CD8-positive, alpha-beta memory T cell (primary cell): ENCODE results near the gene GNPTAB. TPM values are rescaled to one million over a fixed set of nuclear protein-coding genes. Genes with fewer than 3 reads are reported as not detected.

Experiments
- CTCF ChIA-PET: fragments of 350-600 bp; sonication (Branson Sonifier 250); formaldehyde crosslinking; loops from one replicate; lab custom pipeline; 2021; ENCODE audit warnings: antibody characterized with exemption; lab: Charles Lee
- POLR2A ChIA-PET: fragments of 350-600 bp; sonication (Branson Sonifier 250); formaldehyde crosslinking; loops from one replicate; lab custom pipeline; 2021; ENCODE audit warnings: antibody characterized with exemption; lab: Charles Lee
- DNase-seq, 5 donors: peaks; one replicate each; pipeline versions ENCODE4 v3.0.0 to v3.0.0-alpha.2; 2020 to 2022; ENCODE audit warnings: mixed read lengths in 1 of 5
- H3K27ac ChIP-seq: one replicate; pipeline ENCODE4 v1.7.0; 2013; ENCODE audit warnings: low read depth, mild to moderate bottlenecking, low read length, moderate library complexity
- H3K27me3 ChIP-seq: 2 replicates; pipeline ENCODE4 v1.7.0; 2013; ENCODE audit warnings: low read length, mild to moderate bottlenecking; ENCODE audit not compliant: insufficient read depth, poor library complexity, severe bottlenecking
- H3K36me3 ChIP-seq: 2 replicates; pipeline ENCODE4 v1.7.0; 2013; ENCODE audit warnings: mild to moderate bottlenecking, low read length, moderate library complexity; ENCODE audit not compliant: insufficient read depth
- H3K4me1 ChIP-seq: 2 replicates; pipeline ENCODE4 v1.7.0; 2013; ENCODE audit warnings: mild to moderate bottlenecking, low read length, moderate library complexity; ENCODE audit not compliant: insufficient read depth
- H3K4me3 ChIP-seq: 2 replicates; pipeline ENCODE4 v1.7.0; 2013; ENCODE audit warnings: mild to moderate bottlenecking, low read length
- H3K9me3 ChIP-seq: 2 replicates; pipeline ENCODE4 v1.7.0; 2013; ENCODE audit warnings: mild to moderate bottlenecking, low read length
- H3K27ac Mint-ChIP-seq, 8 donors: one replicate each; pipeline ENCODE4 v1.8.0; 2020 to 2021; ENCODE audit warnings: mixed read lengths in 8 of 8, mild to moderate bottlenecking in 6 of 8, inconsistent platforms in 3 of 8, moderate library complexity in 3 of 8
- H3K27me3 Mint-ChIP-seq, 2 donors: one replicate each; pipeline ENCODE4 v1.8.0; 2020 to 2021; ENCODE audit warnings: mixed read lengths in 2 of 2, mild to moderate bottlenecking in 1 of 2, moderate library complexity in 1 of 2
- H3K36me3 Mint-ChIP-seq, 3 donors: one replicate each; pipeline ENCODE4 v1.8.0; 2020 to 2021; ENCODE audit warnings: mixed read lengths in 3 of 3, inconsistent platforms in 1 of 3, mild to moderate bottlenecking in 1 of 3
- H3K4me1 Mint-ChIP-seq, 3 donors: one replicate each; pipeline ENCODE4 v1.8.0; 2020 to 2021; ENCODE audit warnings: mixed read lengths in 3 of 3, inconsistent platforms in 1 of 3, mild to moderate bottlenecking in 1 of 3
- H3K4me3 Mint-ChIP-seq, 7 donors: one replicate each; pipeline ENCODE4 v1.8.0; 2020 to 2021; ENCODE audit warnings: mixed read lengths in 7 of 7, mild to moderate bottlenecking in 6 of 7, moderate library complexity in 4 of 7, inconsistent platforms in 2 of 7
- H3K9me3 Mint-ChIP-seq, 5 donors: one replicate each; pipeline ENCODE4 v1.8.0; 2020 to 2022; ENCODE audit warnings: mixed read lengths in 5 of 5, mild to moderate bottlenecking in 3 of 5, moderate library complexity in 2 of 5, inconsistent platforms in 1 of 5
- polyA plus RNA-seq: library from polyadenylated mRNA; unstranded; fragments of 300-500 nt; fragmentation: Illumina TruSeq; gene quantifications from one replicate; pipeline ENCODE4 v1.2.3, GENCODE V29; 2021
- total RNA-seq, 2 experiments: library from RNA; stranded (reverse); gene quantifications; one replicate each; pipeline ENCODE4 v1.2.3, GENCODE V29; 2021

GNPTAB gene
- total RNA-seq (10 to 100 TPM; 62.1 to 64.7 TPM), polyA plus RNA-seq (49.7 TPM)

GRCh38 chr12:101830367-101831325 lies at the start of gene GNPTAB:
TSS of gene GNPTAB (minus strand) at chr12:101830959. CDS start at chr12:101830675, 284 bp downstream.
- Mint-ChIP-seq H3K4me3 (peak within 1 kb of the TSS; percentile 92 to 100 (median 98)), H3K4me1 (peaks cover 42 to 54% (median 48%) of the 10 kb centered on the region in 3 donors), H3K9me3 (no peaks in the 10 kb centered on the region), H3K27me3 (no peaks in the 10 kb centered on the region), H3K27ac (peak within 1 kb of the TSS; percentile 83 to 98 (median 96)), H3K36me3 (peaks cover 0 to 5% (median 0%) of the 10 kb centered on the region in 3 donors)
- POLR2A ChIA-PET, result interaction anchor here (0.7 to 2.2 kb wide), 7 partner anchors 8 to 424 kb away, joined by 3 to 14 read pairs (median 4); partner anchors contain the start of genes DRAM1 and WASHC3
- Histone ChIP-seq H3K36me3 (no peaks in the 10 kb centered on the region), H3K4me1 (peaks cover 46% of the 10 kb centered on the region), H3K4me3 (peak within 1 kb of the TSS; percentile 82), H3K27me3 (no peaks in the 10 kb centered on the region), H3K27ac (peak within 1 kb of the TSS; percentile 74), H3K9me3 (no peaks in the 10 kb centered on the region)
- CTCF ChIA-PET, result interaction anchor here (0.6 to 7.5 kb wide), 20 partner anchors 10 to 476 kb away, joined by 3 to 67 read pairs (median 5); partner anchors contain the start of gene DRAM1
- DNase-seq, result peak; percentile 94 to 97 (median 94)

- H3K27ac ChIP-seq, result peak overlapping the region; percentile 81
- H3K4me1 ChIP-seq, result peaks cover 8% of the 10 kb centered on the region
- no peaks in the 10 kb centered on the region for H3K27me3 ChIP-seq
- Mint-ChIP-seq H3K9me3 (no peaks in the 10 kb centered on the region), H3K27ac (peak overlapping the region; percentile 28 to 99 (median 80)), H3K36me3 (peaks cover 0 to 4% (median 2%) of the 10 kb centered on the region in 3 donors), H3K4me1 (peaks cover 12 to 20% (median 15%) of the 10 kb centered on the region in 3 donors), H3K4me3 (peak overlapping the region; percentile 80 to 95 (median 91)), H3K27me3 (peaks cover 0 to 2% of the 10 kb centered on the region in 2 donors)
- no peaks in the 10 kb centered on the region for H3K9me3 ChIP-seq
- DNase-seq, result no peak
- H3K36me3 ChIP-seq, result no peaks in the 10 kb centered on the region
- CTCF ChIA-PET, result interaction anchor here (1.0 to 1.5 kb wide), 2 partner anchors 40 to 106 kb away, joined by 3 to 6 read pairs; no protein-coding TSS in a partner anchor
- POLR2A ChIA-PET, result interaction anchor here (1.2 kb wide), 1 partner anchor 1678 kb away, joined by 3 read pairs; the partner anchor contains the start of gene ACTR6
- peak overlapping the region; percentile 86 for H3K4me3 ChIP-seq
Measured at GRCh38 chr12:101878243-101878821, 47.6 kb upstream of the GNPTAB start.

- peak in 2 of 5 donors; percentile 29 to 48 for DNase-seq
- H3K36me3 Mint-ChIP-seq, result peaks cover 0 to 4% (median 0%) of the 10 kb centered on the region in 3 donors
- peaks cover 12 to 20% (median 15%) of the 10 kb centered on the region in 3 donors for H3K4me1 Mint-ChIP-seq
- POLR2A ChIA-PET, result interaction anchor here (0.7 to 1.2 kb wide), 2 partner anchors 48 to 1677 kb away, joined by 3 to 4 read pairs; partner anchors contain the start of genes ACTR6 and GNPTAB
- Histone ChIP-seq H3K9me3 (no peaks in the 10 kb centered on the region), H3K4me3 (peak overlapping the region; percentile 86), H3K27ac (peak overlapping the region; percentile 81), H3K36me3 (no peaks in the 10 kb centered on the region), H3K4me1 (peaks cover 8% of the 10 kb centered on the region), H3K27me3 (no peaks in the 10 kb centered on the region)
- CTCF ChIA-PET, result interaction anchor here (0.9 to 1.5 kb wide), 3 partner anchors 39 to 105 kb away, joined by 3 to 6 read pairs (median 4); partner anchors contain the start of gene GNPTAB
- H3K27ac Mint-ChIP-seq, result peak overlapping the region; percentile 28 to 99 (median 80)
- no peaks in the 10 kb centered on the region for H3K9me3 Mint-ChIP-seq
- peak overlapping the region; percentile 80 to 95 (median 91) for H3K4me3 Mint-ChIP-seq
- H3K27me3 Mint-ChIP-seq, result peaks cover 0 to 2% of the 10 kb centered on the region in 2 donors
Measured at GRCh38 chr12:101877806-101878242, 47.1 kb upstream of the GNPTAB start.

GRCh38 chr12:101876861-101877805 lies 46.4 kb upstream of the GNPTAB start, which contains the start of gene DRAM1:
TSS of gene DRAM1 (plus strand) at chr12:101877580. CDS start at chr12:101877790, 210 bp downstream.
- peaks cover 0 to 4% (median 0%) of the 10 kb centered on the region in 3 donors for H3K36me3 Mint-ChIP-seq
- Histone ChIP-seq H3K27me3 (no peaks in the 10 kb centered on the region), H3K4me1 (peaks cover 8% of the 10 kb centered on the region), H3K27ac (peak within 1 kb of the TSS; percentile 81), H3K36me3 (no peaks in the 10 kb centered on the region), H3K9me3 (no peaks in the 10 kb centered on the region), H3K4me3 (peak within 1 kb of the TSS; percentile 86)
- H3K4me3 Mint-ChIP-seq, result peak within 1 kb of the TSS; percentile 83 to 95 (median 91)
- H3K27me3 Mint-ChIP-seq, result peaks cover 0 to 2% of the 10 kb centered on the region in 2 donors
- peak within 1 kb of the TSS; percentile 71 to 99 (median 90) for H3K27ac Mint-ChIP-seq
- ChIA-PET POLR2A (interaction anchor here (0.7 to 1.2 kb wide), 2 partner anchors 47 to 1677 kb away, joined by 3 to 4 read pairs; partner anchors contain the start of genes ACTR6 and GNPTAB), CTCF (interaction anchor here (0.9 to 1.5 kb wide), 2 partner anchors 46 to 104 kb away, joined by 4 to 6 read pairs; partner anchors contain the start of gene GNPTAB)
- no peaks in the 10 kb centered on the region for H3K9me3 Mint-ChIP-seq
- DNase-seq, result peak; percentile 57 to 82 (median 74)
- peaks cover 12 to 20% (median 15%) of the 10 kb centered on the region in 3 donors for H3K4me1 Mint-ChIP-seq

GRCh38 chr12:101876322-101876860 lies 45.6 kb upstream of the GNPTAB start:
- Mint-ChIP-seq H3K9me3 (no peaks in the 10 kb centered on the region), H3K27me3 (peaks cover 0 to 2% of the 10 kb centered on the region in 2 donors), H3K4me1 (peaks cover 12 to 17% (median 12%) of the 10 kb centered on the region in 3 donors), H3K4me3 (peak overlapping the region; percentile 83 to 94 (median 88)), H3K27ac (peak overlapping the region; percentile 71 to 97 (median 88)), H3K36me3 (peaks cover 0 to 4% (median 0%) of the 10 kb centered on the region in 3 donors)
- H3K36me3 ChIP-seq, result no peaks in the 10 kb centered on the region
- no peaks in the 10 kb centered on the region for H3K27me3 ChIP-seq
- peaks cover 8% of the 10 kb centered on the region for H3K4me1 ChIP-seq
- DNase-seq, result no peak
- CTCF ChIA-PET, result no interaction called here
- peak overlapping the region; percentile 81 for H3K27ac ChIP-seq
- POLR2A ChIA-PET, result interaction anchor here (0.5 kb wide), 1 partner anchor 117 kb away, joined by 3 read pairs; no protein-coding TSS in a partner anchor
- H3K4me3 ChIP-seq, result peak overlapping the region; percentile 86
- H3K9me3 ChIP-seq, result no peaks in the 10 kb centered on the region

- Mint-ChIP-seq H3K36me3 (peaks cover 0 to 4% (median 0%) of the 10 kb centered on the region in 3 donors), H3K4me1 (peaks cover 10 to 16% (median 12%) of the 10 kb centered on the region in 3 donors), H3K4me3 (peak overlapping the region in 5 of 7 donors; percentile 0 to 49 (median 5)), H3K27me3 (peaks cover 0 to 2% of the 10 kb centered on the region in 2 donors), H3K9me3 (no peaks in the 10 kb centered on the region), H3K27ac (peak overlapping the region in 6 of 8 donors; percentile 29 to 83 (median 46))
- ChIA-PET CTCF (interaction anchor here (1.7 kb wide), 1 partner anchor 36 kb away, joined by 3 read pairs; no protein-coding TSS in a partner anchor), POLR2A (no interaction called here)
- Histone ChIP-seq H3K9me3 (no peaks in the 10 kb centered on the region), H3K36me3 (no peaks in the 10 kb centered on the region), H3K27ac (peak overlapping the region; percentile 24), H3K4me3 (no peak overlapping the region), H3K4me1 (peaks cover 8% of the 10 kb centered on the region), H3K27me3 (no peaks in the 10 kb centered on the region)
- DNase-seq, result no peak
Measured at GRCh38 chr12:101875162-101875561, 44.4 kb upstream of the GNPTAB start.
